NCI-H82 (cell line): ENCODE measurements around the gene AXDND1.
"Not testable (repeated sequence)": the region's sequence is repeated elsewhere in the genome, so short reads cannot be mapped to it uniquely, and the experiment has no call there.

Experiments
- DNase-seq: peaks from one replicate; lab custom pipeline; 2025; lab: John Stamatoyannopoulos, UW

Gene AXDND1, protein sequence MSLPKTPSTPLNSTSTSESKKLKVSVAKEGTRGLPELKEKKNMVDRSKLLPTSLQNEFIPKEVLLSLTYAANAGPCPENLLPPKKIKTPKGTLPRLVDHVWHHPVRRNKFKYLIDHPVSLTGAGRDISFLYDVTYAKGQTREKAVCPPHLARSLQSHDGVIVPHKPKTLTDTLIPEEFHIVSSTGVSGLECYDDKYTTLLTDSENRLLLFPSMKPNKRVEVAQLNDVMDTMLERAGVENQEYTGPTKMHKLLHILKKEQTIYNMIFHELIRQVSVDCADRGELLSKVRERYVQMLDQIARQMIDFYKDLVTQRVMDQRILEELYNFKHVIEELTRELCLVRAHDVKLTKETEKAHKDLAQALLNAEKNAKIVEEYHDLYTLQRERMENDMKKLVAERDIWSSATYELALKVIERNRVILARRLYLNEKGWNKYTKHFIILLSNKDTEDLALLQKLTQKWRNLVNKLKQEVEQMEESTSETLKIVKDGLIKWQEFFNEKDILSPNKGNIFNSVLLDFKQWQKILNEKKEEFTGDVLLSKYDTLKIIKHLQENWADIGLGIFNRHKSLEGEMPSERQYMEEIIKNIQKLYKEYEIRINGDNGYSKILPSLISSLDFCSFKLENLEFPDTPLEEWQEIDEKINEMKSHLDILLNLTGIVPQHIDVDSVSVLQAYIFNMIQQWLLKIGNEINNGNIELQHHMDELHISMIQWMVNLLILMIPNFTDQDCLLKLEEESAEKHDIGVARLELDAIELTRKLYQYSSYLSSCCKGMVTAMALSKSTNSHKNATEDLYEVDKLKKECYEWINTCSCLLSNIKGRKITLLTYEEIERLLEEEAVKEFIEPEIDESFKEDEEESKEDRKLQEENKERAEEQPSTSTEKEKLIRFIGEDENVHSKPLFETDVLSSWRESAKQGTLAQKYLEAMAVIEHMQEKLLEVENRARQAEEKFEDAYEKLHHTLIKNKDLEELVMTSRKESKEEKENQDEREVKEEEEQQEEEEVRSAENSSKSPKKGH

GRCh38 chr1:179365342-179366092 lies at the start of gene AXDND1:
TSS of gene AXDND1 (plus strand) at chr1:179365971. CDS start at chr1:179366510, 539 bp downstream.
- peak; percentile 93 for DNase-seq

DNA sequence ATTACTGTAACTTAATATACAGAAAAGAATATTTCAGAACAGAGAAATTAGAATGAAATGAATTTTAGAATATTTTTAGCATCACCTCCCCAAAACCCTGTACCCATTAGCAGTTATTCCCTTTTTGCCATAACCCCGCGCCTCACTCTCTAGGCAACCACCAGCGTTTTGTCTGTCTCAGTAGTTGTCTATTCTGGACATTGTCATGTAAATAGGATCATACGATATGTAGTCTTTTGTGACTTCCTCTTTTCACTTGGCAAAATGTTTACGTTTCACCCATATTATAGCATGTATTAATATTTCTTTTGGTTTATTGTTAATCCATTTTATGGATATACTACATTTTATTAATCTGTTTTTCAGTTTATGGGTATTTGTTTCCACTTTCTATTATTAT lies 47.3 kb upstream of the AXDND1 start:
- DNase-seq = no peak

- no peak for DNase-seq
Measured at GRCh38 chr1:179321533-179322216, 44.1 kb upstream of the AXDND1 start.

- no peak for DNase-seq
Measured at GRCh38 chr1:179322557-179322956, 43.2 kb upstream of the AXDND1 start.

GRCh38 chr1:179323436-179323835 lies 42.3 kb upstream of the AXDND1 start:
- no peak for DNase-seq

- DNase-seq = no peak
Measured at GRCh38 chr1:179325836-179326235, 39.9 kb upstream of the AXDND1 start.

- no peak for DNase-seq
Measured at GRCh38 chr1:179326746-179327145, 39.0 kb upstream of the AXDND1 start.

DNA sequence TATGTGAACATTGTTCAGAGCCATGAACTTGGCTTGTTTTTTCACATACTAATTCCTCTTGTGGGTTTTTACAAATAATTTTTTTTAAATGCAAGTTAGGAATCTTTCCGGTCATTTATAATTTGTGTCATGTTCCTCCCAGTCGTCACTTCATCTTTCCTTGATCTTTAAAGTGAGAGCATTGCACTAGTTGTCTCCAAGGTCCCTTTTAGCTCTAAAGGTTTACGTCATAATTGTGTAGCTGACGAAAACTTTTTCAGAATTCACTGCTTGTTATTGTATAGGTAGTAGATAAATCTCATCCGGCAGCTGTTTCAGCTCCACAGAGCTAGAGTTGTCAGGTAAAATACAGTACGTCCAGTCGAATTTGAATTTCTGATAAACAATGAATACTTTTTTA lies 38.6 kb upstream of the AXDND1 start:
- DNase-seq = no peak

- DNase-seq = no peak
Measured at GRCh38 chr1:179327679-179328078, 38.1 kb upstream of the AXDND1 start.

DNA sequence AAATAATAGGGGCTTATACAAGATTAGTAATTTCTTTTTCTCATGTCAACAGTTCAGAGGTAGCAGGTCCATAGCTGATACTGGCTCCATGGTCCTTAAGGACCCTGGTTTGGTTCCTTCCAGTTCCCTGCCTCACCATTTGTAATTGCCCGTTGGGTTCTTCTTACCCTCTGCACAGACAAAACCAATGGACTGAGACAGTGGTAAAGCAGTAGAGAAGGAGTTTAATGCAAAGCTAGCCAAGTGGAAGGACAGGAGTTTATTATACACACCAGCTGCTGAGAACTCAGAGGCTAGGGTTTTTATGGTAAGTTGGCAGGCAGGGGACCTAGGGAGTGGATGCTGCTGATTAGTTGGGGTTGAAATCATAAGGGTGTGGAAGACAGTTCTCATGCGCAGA lies 35.9 kb upstream of the AXDND1 start:
- no peak for DNase-seq

- DNase-seq = no peak
Measured at GRCh38 chr1:179334440-179334839, 31.3 kb upstream of the AXDND1 start.

DNA sequence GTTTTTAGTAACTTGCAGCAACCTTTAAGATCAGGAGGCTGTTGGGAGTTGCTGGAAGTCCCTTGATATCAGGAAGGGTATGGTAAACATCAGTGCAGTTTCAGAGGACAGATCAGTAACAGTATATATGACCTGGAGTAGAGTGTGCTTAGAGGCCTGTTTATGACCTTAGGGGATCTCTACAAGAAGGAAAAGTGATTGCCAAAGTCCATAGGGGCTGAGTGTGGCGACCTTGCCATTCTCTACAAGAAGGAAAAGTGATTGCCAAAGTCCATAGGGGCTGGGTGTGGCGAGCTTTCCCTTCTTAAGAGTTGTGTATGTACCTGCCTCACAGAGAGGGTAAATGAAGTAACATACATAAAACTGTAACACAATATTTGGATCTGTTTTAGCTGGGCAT lies 28.5 kb upstream of the AXDND1 start:
- no peak for DNase-seq

- no peak for DNase-seq
Measured at GRCh38 chr1:179337942-179338560, 27.7 kb upstream of the AXDND1 start.

GRCh38 chr1:179340918-179341317 lies 24.9 kb upstream of the AXDND1 start:
- DNase-seq = no peak

GRCh38 chr1:179341943-179342547 lies 23.7 kb upstream of the AXDND1 start:
- no peak for DNase-seq

DNA sequence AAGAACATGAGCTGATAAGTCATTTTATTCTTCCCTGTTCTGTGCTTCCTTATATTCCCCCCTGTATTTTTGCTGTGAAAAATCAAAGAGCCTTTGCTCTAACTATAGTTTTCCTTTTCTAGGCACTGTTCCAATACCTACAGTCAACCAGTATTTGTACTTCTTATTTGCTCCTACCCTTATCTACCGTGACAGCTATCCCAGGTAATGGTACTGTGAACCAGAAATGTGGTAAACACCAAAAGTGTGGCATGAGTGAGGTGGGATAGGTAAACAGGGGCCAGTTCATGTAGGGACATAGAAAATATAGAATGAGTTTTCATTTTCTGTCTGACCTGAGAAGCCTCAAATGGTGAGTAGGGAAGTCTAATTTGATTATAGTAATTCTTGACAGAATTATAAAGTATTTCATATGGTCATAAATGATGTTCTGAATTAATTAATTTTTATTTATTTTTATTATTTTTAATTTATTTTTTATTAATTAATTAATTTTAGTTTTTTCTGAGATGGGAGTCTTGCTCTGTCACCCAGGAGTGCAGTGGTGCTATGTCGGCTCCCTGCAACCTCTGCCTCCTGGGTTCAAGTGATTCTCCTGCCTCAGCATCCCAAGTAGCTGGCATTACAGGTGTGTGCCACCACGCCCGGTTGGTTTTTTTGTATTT lies 22.9 kb upstream of the AXDND1 start:
- DNase-seq = no peak

DNA sequence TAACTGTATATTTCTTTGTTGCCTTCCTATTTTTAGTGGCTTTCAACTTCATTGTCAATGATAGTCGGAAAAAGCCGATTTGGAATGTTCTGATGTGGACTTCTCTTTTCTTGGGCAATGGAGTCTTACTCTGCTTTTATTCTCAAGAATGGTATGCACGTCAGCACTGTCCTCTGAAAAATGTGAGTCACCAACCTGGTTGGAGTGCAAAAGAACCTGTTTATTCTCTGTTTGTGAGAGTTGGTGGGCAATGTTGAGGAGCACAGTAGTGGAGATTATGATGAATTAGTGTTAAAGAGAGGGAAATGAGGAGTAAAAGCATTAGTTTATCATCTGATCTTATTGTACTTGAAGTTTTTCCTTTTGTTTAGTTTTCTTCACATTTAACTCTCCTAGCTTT lies 14.5 kb upstream of the AXDND1 start:
- DNase-seq = no peak

- DNase-seq = no peak
Measured at GRCh38 chr1:179352236-179352635, 13.5 kb upstream of the AXDND1 start.

DNA sequence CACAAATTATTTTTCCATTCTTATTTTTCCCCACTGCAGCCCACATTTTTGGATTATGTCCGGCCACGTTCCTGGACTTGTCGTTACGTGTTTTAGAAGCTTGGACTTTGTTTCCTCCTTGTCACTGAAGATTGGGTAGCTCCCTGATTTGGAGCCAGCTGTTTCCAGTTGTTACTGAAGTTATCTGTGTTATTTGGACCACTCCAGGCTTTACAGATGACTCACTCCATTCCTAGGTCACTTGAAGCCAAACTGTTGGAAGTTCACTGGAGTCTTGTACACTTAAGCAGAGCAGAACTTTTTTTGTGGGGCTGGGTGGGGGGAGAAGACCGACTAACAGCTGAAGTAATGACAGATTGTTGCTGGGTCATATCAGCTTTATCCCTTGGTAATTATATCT lies 12.2 kb upstream of the AXDND1 start:
- DNase-seq = no peak

DNA sequence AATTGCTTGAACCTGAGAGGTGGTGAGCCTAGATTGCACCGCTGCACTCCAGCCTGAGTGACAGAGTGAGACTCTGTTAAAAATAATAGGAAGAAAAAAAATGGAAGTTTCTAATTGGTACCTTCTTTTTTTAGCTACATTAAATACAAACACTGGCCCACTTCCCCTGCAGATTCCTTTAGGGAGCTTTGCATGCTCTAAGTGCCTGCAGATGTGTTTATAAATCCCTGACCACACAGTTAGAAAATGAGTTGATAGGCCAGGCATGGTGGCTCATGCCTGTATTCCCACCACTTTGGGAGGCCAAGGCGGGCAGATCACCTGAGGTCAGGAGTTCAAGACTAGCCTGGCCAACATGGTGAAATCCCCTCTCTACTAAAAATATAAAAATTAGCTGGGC lies 4.1 kb upstream of the AXDND1 start:
- DNase-seq = not testable (repeated sequence)
